Parietal lobe (tissue), 1 donor: ENCODE measurements around the gene TMEM192. TPM values are rescaled to one million over a fixed set of nuclear protein-coding genes. Genes with fewer than 3 reads are reported as not detected.

Source experiments
- total RNA-seq: library from RNA; depleted of rRNA; stranded (reverse); fragments of >200 nt; gene quantifications from one replicate; pipeline ENCODE4 v1.2.3, GENCODE V29; 2014

TMEM192 gene
- 5.3 TPM for total RNA-seq

DNA sequence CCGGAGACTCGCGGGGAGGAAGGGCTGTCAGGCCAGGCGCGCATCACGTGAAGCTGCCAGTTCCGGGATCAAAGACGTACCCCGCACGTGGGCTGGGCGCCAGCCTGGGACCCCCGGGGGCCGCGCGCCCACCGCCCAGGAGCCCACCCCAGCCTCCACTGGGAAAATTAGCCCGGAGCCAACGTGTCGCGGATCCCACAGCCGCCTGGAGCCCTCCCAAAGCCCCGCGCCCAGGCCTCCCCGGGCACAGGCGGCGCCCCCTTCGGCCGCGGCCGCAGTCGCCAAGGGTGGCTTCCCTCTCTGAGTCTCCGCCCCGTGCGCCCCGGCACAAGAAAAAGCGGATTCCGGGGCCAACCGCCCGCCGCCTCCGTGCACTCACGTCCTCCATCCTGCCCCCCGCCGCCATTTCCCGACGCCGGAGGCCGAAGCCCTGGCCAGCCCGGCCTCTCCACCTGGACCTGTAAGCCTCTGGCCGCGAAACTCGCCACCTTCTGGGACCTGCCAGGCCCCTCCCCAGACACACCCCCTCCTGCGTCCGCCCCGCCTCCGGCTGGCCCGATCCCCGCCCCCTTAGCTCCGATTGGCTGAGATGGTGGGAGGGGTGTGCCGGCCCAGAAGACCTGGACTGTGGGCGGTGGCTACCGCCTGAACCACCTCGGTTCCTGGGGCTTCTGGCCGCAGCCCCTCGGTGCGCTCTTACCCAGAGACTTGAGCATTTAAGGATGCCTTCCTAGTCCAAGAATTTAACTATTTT is at the start of gene TMEM192:
Gene TMEM192, minus strand, starts transcription at position 493 of the 754 bp plus-strand sequence. Its CDS starts 87 bp downstream, at position 406.

DNA sequence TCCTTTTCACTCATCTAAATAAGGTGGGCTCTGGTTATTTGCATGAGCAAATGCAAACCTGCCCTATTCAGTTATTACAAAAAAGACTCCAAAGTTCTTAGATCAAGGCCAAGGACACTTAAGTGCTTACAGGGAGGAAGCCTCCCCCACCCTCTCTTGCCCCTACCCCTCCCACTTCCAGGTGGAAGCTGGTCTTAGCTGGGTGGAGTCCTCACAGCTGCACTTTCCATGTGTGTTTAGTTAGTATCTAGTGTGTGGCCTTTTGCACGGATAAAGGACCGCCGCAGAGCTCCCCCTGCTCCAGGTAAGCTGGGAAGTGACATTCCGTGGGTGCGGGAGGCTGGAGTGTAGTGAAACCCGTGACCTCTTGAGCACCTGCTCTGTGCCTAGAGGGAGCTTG is 59.0 kb downstream of the TMEM192 start, which contains the start of gene TRIM75:
Gene TRIM75, plus strand, starts transcription at position 222 of the 400 bp plus-strand sequence. CDS start 5,282 bp downstream, outside the sequence.

DNA sequence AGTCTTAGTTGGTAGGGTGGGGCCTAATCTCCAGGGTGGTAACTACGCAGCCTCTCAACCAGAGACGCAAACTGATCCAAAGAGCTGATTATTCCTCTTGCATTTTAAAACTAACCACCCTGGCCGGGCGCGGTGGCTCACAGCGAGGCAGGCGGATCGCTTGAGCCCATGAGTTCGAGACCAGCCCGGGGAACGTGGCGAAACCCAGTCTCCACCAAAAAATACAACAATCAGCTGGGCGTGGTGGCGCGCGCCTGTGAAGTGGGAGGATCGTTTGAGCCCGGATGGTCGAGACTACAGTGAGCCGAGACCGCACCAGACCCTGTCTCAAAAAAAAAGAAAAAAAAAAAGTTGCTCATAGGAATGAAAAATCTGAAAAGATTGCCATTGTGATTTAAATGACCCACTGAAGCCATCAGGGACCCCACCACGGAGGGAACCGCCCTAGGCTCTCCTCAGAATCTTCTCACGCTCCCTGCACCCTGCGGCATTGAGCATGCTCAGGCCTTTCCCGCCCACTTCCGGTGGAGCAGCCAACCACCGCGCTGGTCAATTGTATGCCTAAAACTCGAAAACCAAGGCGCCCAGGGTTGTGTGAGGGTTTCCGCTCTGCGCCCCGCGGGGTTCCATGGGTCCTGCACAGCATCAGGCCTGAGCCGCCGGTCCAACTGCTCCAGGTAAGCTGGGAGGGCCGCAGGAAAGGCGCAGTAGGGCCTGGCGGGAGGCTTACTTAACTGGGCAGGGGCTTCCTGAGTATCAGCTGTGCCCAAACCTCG is 81.0 kb downstream of the TMEM192 start, which contains the start of gene TRIM60:
Gene TRIM60, plus strand, starts transcription at position 564 of the 776 bp plus-strand sequence. CDS start 8,074 bp downstream, outside the sequence.

Other genes starting within 250 kb of the TMEM192 start
- gene APELA, start 235.7 kb downstream of the TMEM192 start, total RNA-seq: 0.31 TPM
- 1.6 TPM for gene TRIM61, start 135.2 kb downstream of the TMEM192 start, total RNA-seq
- not detected for gene TRIM60, start 80.9 kb downstream of the TMEM192 start, total RNA-seq
- gene TRIM75, start 59.0 kb downstream of the TMEM192 start, total RNA-seq: not detected
- 62.3 TPM for gene KLHL2, start 94.7 kb upstream of the TMEM192 start, total RNA-seq
- gene MSMO1, start 214.8 kb upstream of the TMEM192 start, total RNA-seq: 316 TPM